Neutrophil (primary cell): ENCODE results near the gene VEGFB.
A peak's percentile ranks its signal among the peaks of the same experiment; 100 is the strongest.

ENCODE experiments used
- H3K27ac ChIP-seq: fragments of 200-600 bp; sonication (generic); 2 replicates; pipeline ENCODE4 v1.5.1; 2016; ENCODE audit warnings: mild to moderate bottlenecking, moderate library complexity
- H3K27me3 ChIP-seq: fragments of 200-600 bp; sonication (generic); 2 replicates; pipeline ENCODE4 v1.6.0; 2016; ENCODE audit warnings: mild to moderate bottlenecking
- H3K36me3 ChIP-seq: fragments of 200-600 bp; sonication (generic); 2 replicates; pipeline ENCODE4 v1.5.1; 2017
- H3K4me1 ChIP-seq, 2 experiments: fragments of 200-600 bp in 1 of 2; sonication (generic) in 1 of 2; 1 replicate in 1 of 2; 2 replicates in 1 of 2; pipeline versions ENCODE4 v1.5.1 to v1.6.1; 2013 to 2016; ENCODE audit warnings: low read depth in 1 of 2, low read length in 1 of 2, mild to moderate bottlenecking in 1 of 2, moderate library complexity in 1 of 2; ENCODE audit not compliant: control insufficient read depth in 1 of 2, insufficient read depth in 1 of 2
- H3K4me3 ChIP-seq, 2 experiments: fragments of 200-600 bp in 1 of 2; sonication (generic) in 1 of 2; 1 replicate in 1 of 2; 2 replicates in 1 of 2; pipeline ENCODE4 v1.5.1; 2013 to 2016; ENCODE audit warnings: low read depth in 1 of 2, low read length in 1 of 2, mild to moderate bottlenecking in 1 of 2, moderate library complexity in 1 of 2
- H3K9me3 ChIP-seq: fragments of 200-600 bp; sonication (generic); 2 replicates; pipeline ENCODE4 v1.5.1; 2016
- CTCF ChIP-seq: fragments of 200-600 bp; sonication (generic); IDR thresholded peaks from 2 replicates; pipeline ENCODE4 v1.5.1; 2016; ENCODE audit warnings: antibody characterized with exemption

VEGFB gene

DNA sequence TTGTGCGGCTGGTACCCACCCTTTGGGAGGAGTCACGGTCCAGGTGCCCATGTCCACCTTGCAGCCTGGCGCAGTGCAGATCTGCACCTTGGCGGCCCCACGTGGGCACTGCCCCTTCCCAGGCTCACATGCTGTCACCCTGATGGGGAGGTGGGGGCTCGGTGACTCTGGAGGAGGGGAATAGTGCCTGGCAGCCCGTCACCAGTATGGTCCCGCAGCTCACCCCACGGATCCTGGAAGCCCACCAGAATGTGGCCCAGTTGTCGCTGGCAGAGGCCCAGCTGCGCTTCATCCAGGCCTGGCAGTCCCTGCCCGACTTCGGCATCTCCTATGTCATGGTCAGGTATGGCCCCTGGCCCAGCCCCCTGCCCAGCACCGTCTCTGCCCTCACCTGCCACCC lies 13.6 kb upstream of the VEGFB start:
- no peak overlapping the region for H3K4me3 ChIP-seq
- H3K36me3 ChIP-seq, result peaks cover 88% of the 10 kb centered on the region
- H3K27me3 ChIP-seq, result no peaks in the 10 kb centered on the region
- TF ChIP-seq CTCF, result no peak
- no peaks in the 10 kb centered on the region for H3K9me3 ChIP-seq
- peak overlapping the region; percentile 36 for H3K27ac ChIP-seq
- H3K4me1 ChIP-seq, result peaks cover 10 to 12% of the 10 kb centered on the region in 2 experiments

DNA sequence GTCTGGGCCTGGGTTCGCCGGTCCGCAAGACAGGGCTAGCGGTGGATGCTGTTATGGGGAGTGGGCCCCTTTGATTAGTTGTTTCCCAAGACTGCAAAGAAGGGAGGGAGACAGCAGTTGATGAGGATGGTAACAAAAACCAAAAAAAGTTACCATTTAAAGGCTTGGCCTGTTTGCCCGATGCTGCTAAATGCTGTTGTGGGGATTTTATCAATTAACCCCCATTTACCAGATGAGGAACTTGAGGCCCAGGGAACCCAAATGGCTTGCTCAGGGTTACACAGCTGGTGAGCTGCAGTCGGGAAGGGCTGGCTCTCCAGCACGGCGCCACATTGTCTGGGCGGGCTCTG lies 11.8 kb upstream of the VEGFB start:
- no peak for TF ChIP-seq CTCF

DNA sequence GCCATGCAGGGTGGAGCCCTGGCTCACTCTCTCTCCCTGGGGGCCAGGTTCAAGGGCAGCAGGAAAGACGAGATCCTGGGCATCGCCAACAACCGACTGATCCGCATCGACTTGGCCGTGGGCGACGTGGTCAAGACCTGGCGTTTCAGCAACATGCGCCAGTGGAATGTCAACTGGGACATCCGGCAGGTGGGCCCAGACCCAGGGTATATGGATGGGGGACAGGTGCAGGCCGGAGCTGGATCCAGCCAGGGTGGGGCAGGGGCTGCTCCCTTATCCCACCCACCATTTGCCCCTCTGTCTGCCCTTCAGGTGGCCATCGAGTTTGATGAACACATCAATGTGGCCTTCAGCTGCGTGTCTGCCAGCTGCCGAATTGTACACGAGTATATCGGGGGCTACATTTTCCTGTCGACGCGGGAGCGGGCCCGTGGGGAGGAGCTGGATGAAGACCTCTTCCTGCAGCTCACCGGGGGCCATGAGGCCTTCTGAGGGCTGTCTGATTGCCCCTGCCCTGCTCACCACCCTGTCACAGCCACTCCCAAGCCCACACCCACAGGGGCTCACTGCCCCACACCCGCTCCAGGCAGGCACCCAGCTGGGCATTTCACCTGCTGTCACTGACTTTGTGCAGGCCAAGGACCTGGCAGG lies 11.3 kb upstream of the VEGFB start:
- Histone ChIP-seq H3K4me3 (no peak overlapping the region), H3K36me3 (peaks cover 66% of the 10 kb centered on the region), H3K27me3 (no peaks in the 10 kb centered on the region), H3K27ac (peak overlapping the region; percentile 85), H3K9me3 (no peaks in the 10 kb centered on the region), H3K4me1 (peaks cover 24 to 27% of the 10 kb centered on the region in 2 experiments)
- TF ChIP-seq CTCF, result no peak

More for the DNA sequence above, 11.8 kb upstream of the VEGFB start:
- peak overlapping the region; percentile 85 for H3K27ac ChIP-seq
- H3K4me1 ChIP-seq, result peaks cover 24 to 26% of the 10 kb centered on the region in 2 experiments
- H3K4me3 ChIP-seq, result no peak overlapping the region
- H3K27me3 ChIP-seq, result no peaks in the 10 kb centered on the region
- no peaks in the 10 kb centered on the region for H3K9me3 ChIP-seq
- H3K36me3 ChIP-seq, result peaks cover 71% of the 10 kb centered on the region

GRCh38 chr11:64224151-64224890 lies 10.1 kb upstream of the VEGFB start:
- peaks cover 54% of the 10 kb centered on the region for H3K36me3 ChIP-seq

DNA sequence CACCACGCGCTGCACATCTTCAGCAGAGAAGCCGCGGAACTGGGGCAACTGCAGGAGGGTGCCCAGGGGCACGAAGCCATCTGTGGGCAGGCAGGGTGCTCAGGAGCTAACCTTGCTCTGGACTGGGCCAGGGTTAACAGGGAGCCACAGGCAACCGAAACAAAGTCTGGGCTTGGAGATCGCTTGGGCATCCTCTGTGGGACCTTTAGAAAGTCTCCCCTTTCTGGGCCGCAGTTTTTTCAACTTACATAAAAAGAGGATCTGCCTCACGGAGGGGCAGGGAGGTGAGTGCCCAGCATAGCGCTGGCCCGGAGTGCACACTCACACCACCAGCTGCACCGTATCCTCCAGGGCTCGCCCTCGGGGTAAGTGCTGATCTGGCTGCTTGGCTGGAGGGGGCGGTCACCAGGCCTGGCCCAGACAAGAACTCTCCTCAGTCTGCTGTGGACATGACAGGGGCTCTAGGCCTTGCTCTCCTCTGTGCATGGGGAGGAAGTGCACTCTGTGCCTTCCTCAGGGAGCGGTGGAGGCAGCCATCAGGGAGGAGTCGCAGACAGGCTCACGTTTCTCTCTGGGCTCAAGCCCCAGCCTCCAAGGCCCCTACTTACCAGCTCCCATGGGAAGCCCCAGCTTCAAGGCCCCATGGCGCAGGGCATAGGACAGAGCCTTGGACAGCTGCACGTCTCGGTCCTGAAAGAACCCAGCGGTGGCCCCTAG lies 9.3 kb upstream of the VEGFB start:
- Histone ChIP-seq H3K36me3 (peaks cover 46% of the 10 kb centered on the region), H3K4me1 (peaks cover 35 to 38% of the 10 kb centered on the region in 2 experiments), H3K27me3 (no peaks in the 10 kb centered on the region), H3K27ac (peak overlapping the region; percentile 85), H3K9me3 (no peaks in the 10 kb centered on the region), H3K4me3 (peak overlapping the region; percentile 75 to 84)
- no peak for TF ChIP-seq CTCF

More at GRCh38 chr11:64224151-64224890, 10.1 kb upstream of the VEGFB start:
- Histone ChIP-seq H3K4me3 (no peak overlapping the region), H3K27ac (peak overlapping the region; percentile 85), H3K4me1 (peaks cover 28 to 31% of the 10 kb centered on the region in 2 experiments), H3K9me3 (no peaks in the 10 kb centered on the region), H3K27me3 (no peaks in the 10 kb centered on the region)
- no peak for TF ChIP-seq CTCF
